Natural killer cell (primary cell): ENCODE data around the gene IQSEC1. TPM values are rescaled to one million over a fixed set of nuclear protein-coding genes. Genes with fewer than 3 reads are reported as not detected.

Experiments used
- ATAC-seq, 3 donors: fragments of 150-1000 bp in 2 of 3; fragments of 200-7000 bp in 1 of 3; cut with Tn5 transposase; 1 replicate in 1 of 3; 2 replicates in 2 of 3; pipeline ENCODE4 v1.10.0; 2021; ENCODE audit warnings: mild to moderate bottlenecking in 2 of 3, moderate library complexity in 2 of 3
- DNase-seq, 2 donors: peaks; one replicate each; pipeline versions ENCODE4 v3.0.0 to v3.0.0-alpha.2; 2013 to 2021; ENCODE audit warnings: mixed read lengths in 1 of 2
- H3K27ac ChIP-seq: one replicate; pipeline ENCODE4 v1.5.1; 2013; ENCODE audit warnings: mild to moderate bottlenecking, low read length
- H3K27me3 ChIP-seq: one replicate; pipeline ENCODE4 v1.6.1; 2013; ENCODE audit warnings: low read length; ENCODE audit not compliant: control insufficient read depth, insufficient read depth
- H3K36me3 ChIP-seq: one replicate; pipeline ENCODE4 v1.6.1; 2013; ENCODE audit warnings: low read length; ENCODE audit not compliant: control insufficient read depth, insufficient read depth
- H3K4me1 ChIP-seq: one replicate; pipeline ENCODE4 v1.6.1; 2013; ENCODE audit warnings: low read length; ENCODE audit not compliant: control insufficient read depth, insufficient read depth
- H3K4me3 ChIP-seq: one replicate; pipeline ENCODE4 v1.5.1; 2013; ENCODE audit warnings: low read length
- H3K9me3 ChIP-seq: one replicate; pipeline ENCODE4 v1.6.1; 2013; ENCODE audit warnings: low read length; ENCODE audit not compliant: control insufficient read depth, insufficient read depth
- H3K27ac Mint-ChIP-seq, 2 donors: one replicate each; pipeline ENCODE4 v1.8.0; 2022; ENCODE audit warnings: mild to moderate bottlenecking in 2 of 2, mixed read lengths in 2 of 2, moderate library complexity in 1 of 2
- H3K27me3 Mint-ChIP-seq, 2 donors: one replicate each; pipeline ENCODE4 v1.8.0; 2022; ENCODE audit warnings: low read depth in 2 of 2, mixed read lengths in 2 of 2
- H3K36me3 Mint-ChIP-seq: one replicate; pipeline ENCODE4 v1.8.0; 2022; ENCODE audit warnings: mixed read lengths
- H3K4me1 Mint-ChIP-seq, 2 donors: one replicate each; pipeline ENCODE4 v1.8.0; 2022; ENCODE audit warnings: mixed read lengths in 2 of 2
- H3K4me3 Mint-ChIP-seq: one replicate; pipeline ENCODE4 v1.8.0; 2022; ENCODE audit warnings: mild to moderate bottlenecking, moderate library complexity, mixed read lengths
- H3K9me3 Mint-ChIP-seq, 2 donors: one replicate each; pipeline ENCODE4 v1.8.0; 2022; ENCODE audit warnings: mixed read lengths in 2 of 2
- WGBS: methylation state at CpG from one replicate; pipeline ENCODE4 v1.1.7; 2013; ENCODE audit warnings: missing lambda C conversion rate; ENCODE audit not compliant: insufficient coverage; 5-methylcytosine and 5-hydroxymethylcytosine counted together
- intact Hi-C: fragments of 100-400 bp; cut with micrococcal nuclease; formaldehyde crosslinking; loops from one replicate; pipeline ENCODE4 v1.14.2; 2022
- total RNA-seq, 4 donors: library from RNA; stranded (reverse); fragments of 120-200 nt in 1 of 4; gene quantifications; one replicate each; pipeline versions ENCODE4 v1.2.3 to v1.2.4, GENCODE V29; 2013 to 2022
- TF ChIP-seq, protein P1 (sequence below): fragments of 200-600 bp; IDR thresholded peaks from one replicate; pipeline ENCODE4 v1.8.0; 2022; ENCODE audit warnings: antibody characterized with exemption

IQSEC1 gene
- total RNA-seq, 3 donors from 2014 or later (not counting 1 experiment from before 2014, with no cell fraction given): 124 to 189 (median 138) TPM

DNA sequence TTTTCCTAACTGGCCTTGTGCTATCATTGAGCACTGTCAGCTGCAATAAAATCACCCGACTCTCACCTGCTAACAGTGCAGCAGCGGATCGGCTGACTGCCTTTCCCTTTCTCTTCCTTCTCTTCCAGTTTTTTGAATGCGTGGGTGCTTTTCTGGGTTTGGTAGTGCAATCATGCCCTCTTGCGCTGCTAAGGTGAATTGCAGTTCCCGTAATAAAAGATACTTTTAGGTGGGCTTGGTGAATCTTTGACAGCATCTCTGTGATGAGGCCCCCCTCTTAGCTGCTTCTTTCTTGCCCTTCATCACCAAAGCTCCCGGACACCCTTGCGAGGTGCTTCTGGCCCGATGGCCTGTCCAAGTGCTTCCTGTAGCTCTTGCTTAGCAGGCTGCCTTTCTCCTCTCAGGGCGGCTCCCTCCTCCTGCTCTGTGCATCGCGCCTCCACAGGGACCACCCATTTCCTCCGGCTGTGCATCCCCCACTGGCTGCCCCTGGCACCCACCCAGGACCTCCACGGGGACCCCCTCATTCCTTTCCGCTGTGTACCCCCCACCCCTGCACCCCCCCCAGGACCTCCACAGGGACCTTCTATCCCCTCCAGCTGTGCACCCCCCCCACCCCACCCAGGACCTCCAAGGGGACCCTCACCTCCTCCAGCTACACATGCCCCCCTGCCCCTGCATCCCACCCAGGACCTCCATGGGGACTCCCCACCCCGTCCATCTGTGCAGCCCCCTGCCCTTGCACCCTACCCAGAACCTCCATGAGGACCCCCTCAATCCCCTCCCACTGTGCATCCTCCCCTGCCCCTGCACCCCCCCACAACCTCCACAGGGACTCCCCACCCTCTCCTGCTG, 181.0 kb downstream of the IQSEC1 start:
- H3K36me3 Mint-ChIP-seq: no peaks in the 10 kb centered on the region
- peak; percentile 68 to 81 (median 72) for ATAC-seq
- H3K27ac Mint-ChIP-seq: peak overlapping the region in 1 of 2 donors; percentile 4
- H3K4me3 Mint-ChIP-seq: peak overlapping the region; percentile 4
- no peaks in the 10 kb centered on the region for H3K9me3 ChIP-seq
- H3K27me3 ChIP-seq: peaks cover 3% of the 10 kb centered on the region
- DNase-seq: peak in 1 of 2 donors; percentile 79
- no peaks in the 10 kb centered on the region for H3K36me3 ChIP-seq
- H3K4me1 Mint-ChIP-seq: peaks cover 16 to 17% of the 10 kb centered on the region in 2 donors
- WGBS: 18% methylated on average over 16 of the region's 16 CpGs
- H3K4me1 ChIP-seq: peaks cover 8% of the 10 kb centered on the region
- H3K27me3 Mint-ChIP-seq: peaks cover 24 to 29% of the 10 kb centered on the region in 2 donors
- H3K4me3 ChIP-seq: no peak overlapping the region
- no peak overlapping the region for H3K27ac ChIP-seq
- intact Hi-C loops: loop anchor here (1.0 to 10.0 kb wide), 4 partner anchors 24 to 757 kb away; partner anchors contain the start of gene RPL32
- H3K9me3 Mint-ChIP-seq: no peaks in the 10 kb centered on the region
- TF ChIP-seq, protein P1, sequence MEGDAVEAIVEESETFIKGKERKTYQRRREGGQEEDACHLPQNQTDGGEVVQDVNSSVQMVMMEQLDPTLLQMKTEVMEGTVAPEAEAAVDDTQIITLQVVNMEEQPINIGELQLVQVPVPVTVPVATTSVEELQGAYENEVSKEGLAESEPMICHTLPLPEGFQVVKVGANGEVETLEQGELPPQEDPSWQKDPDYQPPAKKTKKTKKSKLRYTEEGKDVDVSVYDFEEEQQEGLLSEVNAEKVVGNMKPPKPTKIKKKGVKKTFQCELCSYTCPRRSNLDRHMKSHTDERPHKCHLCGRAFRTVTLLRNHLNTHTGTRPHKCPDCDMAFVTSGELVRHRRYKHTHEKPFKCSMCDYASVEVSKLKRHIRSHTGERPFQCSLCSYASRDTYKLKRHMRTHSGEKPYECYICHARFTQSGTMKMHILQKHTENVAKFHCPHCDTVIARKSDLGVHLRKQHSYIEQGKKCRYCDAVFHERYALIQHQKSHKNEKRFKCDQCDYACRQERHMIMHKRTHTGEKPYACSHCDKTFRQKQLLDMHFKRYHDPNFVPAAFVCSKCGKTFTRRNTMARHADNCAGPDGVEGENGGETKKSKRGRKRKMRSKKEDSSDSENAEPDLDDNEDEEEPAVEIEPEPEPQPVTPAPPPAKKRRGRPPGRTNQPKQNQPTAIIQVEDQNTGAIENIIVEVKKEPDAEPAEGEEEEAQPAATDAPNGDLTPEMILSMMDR: peak; percentile 83

DNA sequence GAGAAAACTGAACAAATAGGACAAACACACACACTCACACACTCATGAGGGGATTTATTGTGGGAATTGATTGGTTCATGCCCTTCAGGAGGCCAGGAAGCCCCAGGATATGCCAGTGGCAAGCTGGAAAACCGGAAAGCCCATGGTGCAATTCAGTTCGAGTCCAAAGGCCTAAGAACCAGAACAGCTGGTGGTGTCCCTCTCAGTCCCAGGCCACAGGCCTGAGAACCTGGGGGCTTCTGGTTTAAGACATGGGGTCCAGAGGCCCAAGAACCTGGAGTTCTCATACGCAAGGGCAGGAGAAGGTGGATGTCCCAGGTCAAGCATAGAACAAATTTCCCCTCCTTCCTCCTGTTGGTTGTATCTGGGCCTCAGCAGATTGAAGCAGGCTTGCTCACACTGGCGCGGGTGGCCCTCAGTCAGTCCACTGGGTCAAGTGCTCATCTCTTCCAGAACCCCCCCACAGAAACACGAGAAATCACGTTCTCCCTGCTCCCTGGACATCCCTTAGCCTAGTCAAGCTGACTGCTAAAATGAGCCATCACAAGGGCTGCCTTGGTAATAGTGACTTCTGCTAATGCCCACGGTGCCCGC, 181.7 kb downstream of the IQSEC1 start:
- Histone ChIP-seq H3K4me1 (peaks cover 12% of the 10 kb centered on the region), H3K4me3 (no peak overlapping the region), H3K27ac (no peak overlapping the region), H3K27me3 (peaks cover 8% of the 10 kb centered on the region), H3K9me3 (no peaks in the 10 kb centered on the region), H3K36me3 (no peaks in the 10 kb centered on the region)
- H3K36me3 Mint-ChIP-seq: no peaks in the 10 kb centered on the region
- H3K4me3 Mint-ChIP-seq: peak overlapping the region; percentile 4
- no peaks in the 10 kb centered on the region for H3K9me3 Mint-ChIP-seq
- 69% methylated on average over 9 of the region's 9 CpGs for WGBS
- TF ChIP-seq, protein P1: no peak
- intact Hi-C loops: loop anchor here (5.0 to 10.0 kb wide), 2 partner anchors 104 to 757 kb away; no protein-coding TSS in a partner anchor
- no peak for DNase-seq
- peak overlapping the region in 1 of 2 donors; percentile 4 for H3K27ac Mint-ChIP-seq
- H3K27me3 Mint-ChIP-seq: peaks cover 31 to 36% of the 10 kb centered on the region in 2 donors
- peaks cover 20 to 21% of the 10 kb centered on the region in 2 donors for H3K4me1 Mint-ChIP-seq
- ATAC-seq: peak in 1 of 3 donors; percentile 15

DNA sequence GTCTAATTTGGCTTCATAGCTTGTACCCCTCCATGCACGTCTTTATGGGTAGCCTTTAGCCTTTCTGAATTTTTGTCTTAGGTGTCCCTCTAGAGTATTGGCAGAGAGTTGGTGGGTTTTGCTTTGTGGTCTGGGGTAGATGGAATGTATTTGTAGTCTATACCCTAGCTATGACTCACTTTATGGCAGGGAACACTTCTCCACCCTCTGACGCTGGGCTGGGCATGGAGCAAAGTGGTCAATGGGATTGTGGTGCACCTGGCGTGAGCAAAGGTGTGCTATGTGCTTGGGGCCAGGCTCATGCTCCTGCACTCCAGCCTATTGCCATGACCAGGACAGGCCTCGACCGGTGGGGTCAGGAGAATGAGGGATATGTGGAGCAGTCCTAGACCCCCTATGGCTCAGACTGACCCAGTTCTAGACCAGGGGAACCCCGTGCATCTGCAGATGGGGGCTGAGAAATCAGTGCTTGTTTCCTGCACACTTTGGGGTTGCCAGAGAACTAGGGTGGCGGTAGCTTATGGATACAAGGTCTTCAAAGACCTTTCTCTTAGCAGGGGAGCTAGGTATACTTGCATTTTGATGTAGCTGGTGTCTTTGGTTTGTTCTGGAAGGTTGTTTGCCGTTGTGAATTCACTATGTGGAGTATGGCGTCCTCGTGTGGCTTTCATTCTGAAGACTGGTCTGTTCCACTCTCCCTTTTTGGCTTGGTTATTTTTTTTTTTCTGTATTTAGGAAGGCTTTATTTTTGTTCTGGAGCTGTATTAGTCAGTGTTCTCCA, 182.4 kb downstream of the IQSEC1 start:
- Histone ChIP-seq H3K27me3 (peaks cover 8% of the 10 kb centered on the region), H3K27ac (no peak overlapping the region), H3K9me3 (no peaks in the 10 kb centered on the region), H3K36me3 (no peaks in the 10 kb centered on the region), H3K4me1 (peaks cover 19% of the 10 kb centered on the region), H3K4me3 (no peak overlapping the region)
- TF ChIP-seq, protein P1: no peak
- Mint-ChIP-seq H3K4me1 (peaks cover 27 to 28% of the 10 kb centered on the region in 2 donors), H3K36me3 (no peaks in the 10 kb centered on the region), H3K27ac (no peak overlapping the region), H3K9me3 (no peaks in the 10 kb centered on the region), H3K4me3 (no peak overlapping the region), H3K27me3 (peaks cover 35 to 36% of the 10 kb centered on the region in 2 donors)
- intact Hi-C loops: loop anchor here (5.0 to 10.0 kb wide), 2 partner anchors 103 to 756 kb away; no protein-coding TSS in a partner anchor
- DNase-seq (no peak), ATAC-seq (no peak)
- WGBS: 89% methylated on average over 10 of the region's 10 CpGs
